ENCODE data around the gene PRKG1.
"Not testable (repeated sequence)": the region's sequence is repeated elsewhere in the genome, so short reads cannot be mapped to it uniquely, and the experiment has no call there.

Gene PRKG1

DNA sequence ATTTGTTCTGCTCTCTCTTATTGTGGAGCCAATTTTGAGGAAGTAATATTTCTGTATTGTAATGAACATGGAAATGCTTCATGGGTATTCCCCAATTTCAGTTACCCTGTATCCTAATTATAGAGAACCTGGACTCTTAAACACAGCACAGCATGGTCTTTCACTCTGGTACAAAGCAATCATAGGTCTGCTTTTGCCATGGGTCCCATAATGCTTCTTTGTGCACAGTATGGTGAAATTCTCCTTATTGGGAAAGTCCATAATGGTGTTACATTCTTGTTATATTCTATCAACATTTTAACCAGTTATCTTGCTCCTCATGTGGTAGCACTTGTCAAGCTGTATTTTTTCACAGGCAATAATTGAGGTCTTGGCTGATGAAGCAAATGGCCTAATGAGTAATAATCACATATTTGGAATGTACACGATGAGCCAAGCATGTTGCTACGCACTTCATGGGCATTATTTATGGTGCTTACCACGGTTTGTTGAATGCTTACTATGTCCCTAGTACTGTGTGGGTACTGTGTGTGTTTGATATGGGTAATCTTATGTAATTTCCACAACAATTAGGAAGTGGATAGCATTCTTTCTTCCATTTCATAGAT lies 42.9 kb downstream of the PRKG1 start:
- DNase-seq (ENCODE audit: low read depth): no peak

DNA sequence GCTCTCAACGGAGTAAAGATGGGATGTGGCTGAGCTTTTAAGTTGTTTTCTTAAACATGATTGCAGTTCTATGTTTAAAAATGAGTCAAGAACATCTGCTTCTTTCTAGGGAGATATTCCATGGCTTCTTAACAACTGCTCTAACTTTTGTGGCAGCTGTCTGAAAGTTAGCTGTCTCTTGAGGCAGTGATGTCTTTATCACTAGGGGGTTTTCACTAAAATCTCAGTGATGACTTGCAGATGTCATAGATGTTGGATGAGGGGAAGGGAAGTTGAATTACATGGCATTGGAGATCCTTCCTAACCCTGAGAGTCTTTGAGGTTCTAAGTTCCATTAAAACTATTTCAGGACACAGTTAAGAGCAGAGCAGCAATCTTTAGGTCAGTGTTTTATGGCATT lies 43.5 kb downstream of the PRKG1 start:
- DNase-seq (ENCODE audit: low read depth): no peak

DNA sequence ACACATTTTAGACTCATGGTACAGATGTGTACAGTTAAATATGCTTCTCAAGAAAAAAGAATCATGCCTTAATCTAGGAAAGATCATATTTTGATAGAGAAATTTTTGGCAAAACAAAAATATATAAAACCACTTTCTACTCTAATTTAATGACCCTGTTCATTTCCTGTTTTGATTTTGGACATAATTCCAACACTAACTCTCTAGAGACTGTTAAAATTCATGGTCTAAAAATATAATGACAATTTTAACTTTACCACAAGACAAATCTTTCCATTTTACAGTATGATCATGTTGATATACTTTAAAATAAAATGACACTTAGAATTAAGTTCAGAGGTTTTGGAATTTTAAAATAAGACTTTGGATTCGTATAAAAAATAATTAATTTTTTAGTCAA lies 45.2 kb downstream of the PRKG1 start:
- DNase-seq (ENCODE audit: low read depth): no peak

DNA sequence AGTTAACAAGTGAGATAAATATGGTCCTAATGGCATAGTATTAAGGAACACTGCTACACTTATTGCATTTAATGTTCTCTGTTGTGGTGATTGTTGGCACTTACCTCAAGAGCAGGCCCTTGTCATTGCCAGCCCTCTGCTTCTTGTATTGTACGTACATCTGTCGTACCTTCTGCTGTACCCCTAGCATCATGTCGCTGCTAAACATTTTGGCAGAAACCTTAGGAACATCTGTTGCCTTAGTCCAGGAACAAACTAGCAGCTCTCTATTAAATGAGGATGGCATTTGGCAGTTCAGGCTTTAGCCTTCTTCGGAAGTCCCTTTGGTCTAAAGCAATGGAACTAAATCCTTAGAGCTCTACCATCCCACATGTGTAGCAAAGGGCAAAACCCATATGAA lies 47.6 kb downstream of the PRKG1 start:
- no peak for DNase-seq (ENCODE audit: low read depth)

DNA sequence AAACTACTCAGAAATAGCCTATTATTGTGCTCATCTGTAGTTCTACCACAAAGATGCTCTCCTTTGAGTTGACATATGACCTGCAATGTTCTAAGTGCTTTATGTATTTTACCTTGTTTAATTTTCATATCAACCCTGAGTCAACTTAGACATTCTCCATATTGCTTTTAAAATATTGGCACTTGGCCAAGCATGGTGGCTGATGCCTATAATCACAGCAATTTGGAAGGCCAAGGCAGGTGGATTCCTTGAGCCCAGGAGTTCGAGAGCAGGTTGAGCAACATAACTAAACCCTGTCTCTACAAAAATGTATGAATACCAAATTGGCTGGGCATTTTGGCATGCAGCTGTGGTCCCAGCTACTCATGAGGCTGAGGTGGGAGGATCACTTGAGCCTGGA lies 50.6 kb downstream of the PRKG1 start:
- DNase-seq (ENCODE audit: low read depth): no peak

DNA sequence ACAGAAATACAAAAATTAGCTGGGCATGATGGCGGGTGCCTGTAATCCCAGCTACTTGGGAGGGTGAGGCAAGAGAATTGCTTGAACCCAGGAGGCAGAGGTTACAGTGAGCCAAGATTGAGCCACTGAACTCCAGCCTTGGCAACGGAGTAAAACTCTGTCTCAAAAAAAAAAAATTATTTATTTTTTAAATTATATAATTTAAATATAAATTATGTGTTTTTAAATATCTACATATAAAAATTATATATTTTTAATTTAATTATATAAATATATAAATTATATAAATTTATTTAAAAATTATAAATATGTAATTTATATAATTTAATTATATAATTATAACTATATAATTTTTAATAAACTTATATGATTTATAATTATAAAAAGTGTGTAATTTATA lies 51.2 kb downstream of the PRKG1 start:
- DNase-seq (ENCODE audit: low read depth): no peak

DNA sequence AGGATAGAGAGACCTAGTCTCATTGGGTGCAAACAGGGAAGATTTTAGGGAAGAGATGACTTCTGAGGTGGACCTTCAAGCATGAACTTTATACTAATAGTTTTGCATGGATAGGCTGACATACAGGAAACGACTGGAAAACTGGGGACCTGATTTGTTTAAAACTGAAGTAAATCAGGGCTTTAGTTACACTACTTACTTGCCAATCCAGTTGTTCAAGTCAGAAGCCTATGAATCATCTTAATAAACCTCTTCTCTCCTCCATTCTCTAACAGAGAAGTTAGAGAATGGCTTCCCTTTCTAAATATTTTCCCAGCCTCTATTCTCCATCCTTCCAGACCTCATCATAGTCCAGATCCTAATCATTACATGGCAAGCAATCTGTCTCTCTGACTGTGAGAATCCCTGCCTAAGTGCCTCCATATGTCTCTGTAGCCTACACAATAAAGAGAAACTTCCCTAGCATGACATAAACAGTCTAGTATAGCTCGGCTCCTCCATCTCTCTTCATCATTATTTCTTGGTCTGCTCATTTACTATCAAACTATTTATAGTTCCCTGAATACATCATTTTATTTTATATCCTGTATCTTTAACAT lies 55.8 kb downstream of the PRKG1 start:
- DNase-seq (ENCODE audit: low read depth): no peak

DNA sequence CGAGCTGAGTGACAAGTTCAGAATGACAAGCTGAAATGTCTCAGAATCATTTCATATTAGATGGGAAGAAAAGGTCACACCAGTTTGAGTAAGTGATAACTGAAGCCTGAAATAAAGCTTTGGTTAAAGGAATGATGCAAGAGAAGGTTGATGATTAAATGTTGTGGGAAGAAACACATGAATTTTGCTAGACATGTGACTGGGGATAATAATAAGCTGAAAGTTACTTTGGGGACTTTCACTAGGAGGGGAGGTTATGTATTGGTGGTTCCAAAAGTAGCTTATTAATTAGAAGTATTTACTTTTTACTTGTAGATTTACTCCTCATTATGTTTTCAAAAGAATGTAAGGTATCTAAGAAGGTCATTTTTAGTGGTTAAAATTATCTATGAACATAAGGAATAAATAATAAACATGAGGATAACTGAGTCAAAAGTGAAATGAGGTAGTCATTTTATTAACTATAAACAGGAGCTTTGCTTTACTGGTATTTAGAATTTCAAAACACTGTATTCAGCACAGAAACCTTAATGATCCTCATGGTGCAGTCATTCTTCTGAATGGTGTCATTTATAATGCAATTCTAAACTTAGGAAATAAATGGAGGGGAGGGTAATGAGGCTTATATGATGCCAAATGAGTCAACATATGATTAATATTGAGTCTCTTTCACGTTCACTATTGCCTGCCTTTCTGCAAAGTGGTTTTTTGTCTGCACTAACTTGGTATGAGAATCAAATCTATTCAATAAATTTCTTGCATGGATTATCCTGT lies 63.7 kb downstream of the PRKG1 start:
- peak; percentile 58 for DNase-seq (ENCODE audit: low read depth)

DNA sequence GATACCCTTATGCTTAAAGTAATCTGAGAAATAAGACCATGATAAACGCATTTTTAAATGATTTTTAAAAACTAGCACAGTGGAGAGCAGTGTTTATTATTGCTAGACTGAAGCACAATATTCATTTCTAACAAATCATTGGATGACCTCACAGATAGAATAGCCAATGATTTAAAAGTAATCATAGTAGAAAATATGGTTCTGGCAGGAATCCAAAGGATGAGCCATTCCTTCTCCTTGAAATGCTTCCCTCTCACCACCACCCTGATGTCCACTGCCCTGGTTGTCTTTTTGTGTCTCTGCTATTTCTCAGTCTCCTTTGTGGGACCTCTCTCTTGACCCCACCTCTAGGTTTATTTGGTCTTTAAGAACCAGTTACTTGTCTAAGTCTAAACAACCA lies 64.9 kb downstream of the PRKG1 start:
- no peak for DNase-seq (ENCODE audit: low read depth)

DNA sequence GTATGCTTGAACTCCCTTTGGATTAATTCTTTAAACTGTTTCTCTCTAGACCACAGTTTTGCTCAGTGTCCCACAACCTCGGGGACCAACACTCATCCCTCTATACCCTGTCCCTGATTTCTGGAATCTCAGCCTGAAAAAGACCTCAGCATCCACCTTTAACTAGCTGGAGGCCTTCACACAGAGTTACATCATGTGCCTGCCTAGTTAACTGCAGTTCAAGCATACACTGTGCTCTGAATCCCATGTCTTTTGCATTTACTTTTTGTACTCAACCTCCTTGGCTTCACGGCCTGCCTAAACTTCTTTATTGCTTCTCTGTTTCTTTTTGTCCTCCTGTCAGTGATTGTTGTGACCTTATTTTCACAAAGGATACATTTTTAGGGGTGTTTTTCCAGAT lies 66.7 kb downstream of the PRKG1 start:
- DNase-seq (ENCODE audit: low read depth): no peak

DNA sequence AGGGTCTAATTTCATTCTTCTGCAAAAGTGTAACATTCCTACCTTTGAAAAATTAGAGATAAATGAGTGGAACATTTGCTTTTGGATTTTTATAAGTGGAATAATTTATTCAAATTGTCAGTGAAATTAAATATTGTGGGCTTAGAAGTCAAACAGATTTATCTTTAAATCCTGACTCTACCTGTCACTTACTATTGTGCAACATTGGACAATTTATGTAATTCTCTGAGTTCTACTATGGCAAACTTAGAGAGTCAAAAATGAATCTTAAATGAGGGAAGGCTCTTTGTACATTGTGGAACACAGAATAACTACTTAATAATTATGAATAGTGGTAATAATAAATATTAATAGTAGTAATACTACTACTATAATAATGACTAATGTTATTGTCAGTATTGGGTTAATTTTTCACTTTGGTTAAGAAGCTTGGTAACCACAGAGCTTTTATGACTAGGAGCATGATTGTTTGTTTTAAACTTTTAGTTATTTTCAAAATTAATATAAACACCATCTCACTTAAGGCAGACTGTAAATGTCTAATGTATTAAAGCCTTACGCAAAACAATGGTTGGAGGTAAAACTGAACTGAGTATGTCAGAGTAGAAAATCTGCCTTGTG lies 70.0 kb downstream of the PRKG1 start:
- no peak for DNase-seq (ENCODE audit: low read depth)

DNA sequence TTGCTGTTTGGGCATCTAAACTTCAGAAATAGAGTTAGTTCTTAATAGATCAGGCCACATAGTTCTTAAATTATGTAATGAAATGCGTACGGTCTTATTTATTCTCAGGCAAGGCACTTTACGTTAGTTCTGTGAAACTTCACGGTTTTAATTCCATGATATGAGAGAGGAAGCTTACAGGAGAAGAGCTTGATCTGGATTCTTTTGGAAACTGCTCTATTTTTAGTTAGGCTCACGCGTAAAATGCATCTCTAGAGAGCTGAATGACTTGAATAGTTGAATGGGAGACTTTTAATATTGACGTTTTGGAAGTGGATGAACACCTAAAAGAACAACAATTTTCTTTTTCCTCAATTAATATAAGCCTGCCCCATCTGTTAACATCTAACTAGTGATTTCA lies 71.1 kb downstream of the PRKG1 start:
- DNase-seq (ENCODE audit: low read depth): no peak

DNA sequence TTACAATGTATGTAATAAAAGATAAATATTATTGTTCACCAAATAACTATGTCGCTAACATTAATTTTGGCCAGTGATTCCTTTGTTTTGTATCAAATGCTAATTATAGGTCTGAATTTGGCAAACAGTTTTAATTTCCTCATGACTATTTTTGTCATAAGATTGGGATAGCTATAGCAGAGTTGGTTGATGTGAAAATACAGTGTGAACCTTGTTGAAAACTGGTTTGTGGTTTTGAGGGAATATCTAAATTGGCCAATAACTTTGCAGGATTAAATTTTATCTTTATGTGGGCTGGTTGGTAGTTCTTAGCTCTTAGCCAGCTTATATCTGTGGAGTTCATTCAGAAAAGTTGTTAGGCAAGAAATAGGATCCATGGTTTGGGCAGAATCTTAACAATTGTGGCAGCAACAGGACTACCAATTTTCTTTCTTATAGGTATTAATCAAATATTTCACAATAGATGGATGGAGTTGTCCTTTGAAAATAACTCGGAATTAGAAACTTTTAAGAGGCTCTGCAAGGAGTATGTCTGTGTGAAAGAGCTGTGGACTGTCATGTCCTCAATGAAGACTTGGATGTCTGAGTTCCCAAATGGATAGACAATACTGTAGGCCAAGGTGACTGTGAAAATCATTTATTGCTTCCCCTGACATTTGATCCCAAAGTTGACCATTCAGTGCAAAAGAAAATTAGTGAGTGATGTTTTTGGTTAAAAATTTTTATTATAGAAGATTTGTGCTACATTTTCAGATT lies 73.5 kb downstream of the PRKG1 start:
- no peak for DNase-seq (ENCODE audit: low read depth)

DNA sequence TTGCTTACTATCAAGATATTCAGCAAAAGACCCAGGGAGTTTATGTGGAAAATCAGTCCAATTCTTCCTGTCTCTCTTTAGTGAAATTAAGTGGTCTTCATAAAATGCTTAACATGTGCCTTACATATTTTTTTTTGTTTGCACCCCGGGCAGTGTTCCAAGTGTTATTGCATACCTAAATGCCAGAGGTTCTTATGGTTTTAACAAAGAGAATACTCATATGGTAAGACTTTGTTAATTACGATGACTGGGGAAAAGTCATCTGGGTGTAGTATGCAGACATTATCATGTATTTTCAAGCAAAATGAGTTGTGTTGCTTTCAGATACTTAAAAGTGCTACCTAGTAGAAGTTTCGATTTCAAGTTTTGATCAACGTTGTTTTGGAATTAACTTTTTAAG lies 82.6 kb downstream of the PRKG1 start:
- DNase-seq (ENCODE audit: low read depth): peak; percentile 69

DNA sequence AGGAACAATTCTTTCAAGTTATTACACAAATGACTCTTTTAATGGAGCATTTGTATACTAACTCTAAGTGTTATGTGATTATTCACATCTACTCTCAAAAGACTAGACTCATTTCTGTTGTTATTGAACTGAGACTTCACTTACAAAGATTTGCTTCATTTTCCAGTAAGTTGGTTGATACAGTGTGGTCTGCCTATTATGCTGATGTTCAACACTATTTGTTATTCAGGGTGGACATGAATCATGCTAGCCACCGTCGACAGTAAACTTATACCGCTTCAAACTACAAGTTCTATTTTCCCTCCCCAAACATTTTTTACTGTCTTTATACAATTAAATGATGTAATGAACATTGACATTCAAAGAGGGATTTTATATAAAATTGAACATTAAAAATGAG lies 84.5 kb downstream of the PRKG1 start:
- DNase-seq (ENCODE audit: low read depth): no peak

DNA sequence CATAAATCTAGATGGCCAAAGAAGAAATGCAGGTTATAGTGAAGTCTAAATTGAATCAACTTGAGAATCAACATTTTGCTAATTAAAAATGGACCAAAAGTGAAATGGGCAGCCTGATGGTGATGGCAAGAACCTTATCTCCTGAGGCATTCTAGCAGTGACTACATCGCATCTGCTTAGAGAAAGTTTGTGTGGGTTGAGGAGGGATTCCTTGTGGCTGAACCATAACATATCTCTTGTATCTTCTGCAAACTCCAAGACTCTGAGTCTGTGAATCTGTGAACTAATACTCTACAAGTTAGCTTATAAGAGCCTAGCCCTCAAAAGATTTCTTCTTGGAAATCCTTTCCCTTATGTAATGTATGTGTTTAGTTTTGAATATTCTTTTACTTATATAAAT lies 85.6 kb downstream of the PRKG1 start:
- DNase-seq (ENCODE audit: low read depth): no peak

DNA sequence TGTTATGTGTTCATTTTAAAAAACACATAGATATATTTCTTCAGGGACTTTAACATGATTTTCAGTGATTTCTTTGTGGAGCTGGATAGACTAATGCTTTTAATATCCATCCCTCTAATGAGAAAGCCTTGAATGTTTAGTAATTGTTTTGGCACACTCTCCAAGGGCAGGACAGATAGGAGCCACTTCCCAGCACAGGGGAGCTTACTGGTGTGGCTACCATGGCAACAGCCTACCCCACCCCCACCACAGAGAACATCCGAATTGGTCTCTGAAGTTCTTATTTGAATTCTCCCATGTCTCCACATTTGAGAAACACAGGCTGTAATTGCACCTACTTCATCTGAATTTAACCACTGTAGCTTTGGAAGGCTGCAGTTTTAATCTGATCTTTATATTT lies 87.7 kb downstream of the PRKG1 start:
- no peak for DNase-seq (ENCODE audit: low read depth)

DNA sequence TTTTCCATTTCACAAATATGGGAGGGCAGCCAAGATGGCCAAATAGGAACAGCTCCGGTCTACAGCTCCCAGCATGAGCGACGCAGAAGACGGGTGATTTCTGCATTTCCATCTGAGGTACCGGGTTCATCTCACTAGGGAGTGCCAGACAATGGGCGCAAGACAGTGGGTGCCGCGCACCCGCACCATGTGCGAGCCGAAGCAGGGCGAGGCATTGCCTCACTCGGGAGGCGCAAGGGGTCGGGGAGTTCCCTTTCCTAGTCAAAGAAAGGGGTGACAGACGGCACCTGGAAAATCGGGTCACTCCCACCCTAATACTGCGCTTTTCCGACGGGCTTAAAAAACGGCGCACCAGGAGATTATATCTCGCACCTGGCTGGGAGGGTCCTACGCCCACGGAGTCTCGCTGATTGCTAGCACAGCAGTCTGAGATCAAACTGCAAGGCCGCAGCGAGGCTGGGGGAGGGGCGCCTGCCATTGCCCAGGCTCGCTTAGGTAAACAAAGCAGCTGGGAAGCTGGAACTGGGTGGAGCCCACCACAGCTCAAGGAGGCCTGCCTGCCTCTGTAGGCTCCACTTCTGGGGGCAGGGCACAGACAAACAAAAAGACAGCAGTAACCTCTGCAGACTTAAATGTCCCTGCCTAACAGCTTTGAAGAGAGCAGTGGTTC lies 89.2 kb downstream of the PRKG1 start:
- not testable (repeated sequence) for DNase-seq (ENCODE audit: low read depth)

DNA sequence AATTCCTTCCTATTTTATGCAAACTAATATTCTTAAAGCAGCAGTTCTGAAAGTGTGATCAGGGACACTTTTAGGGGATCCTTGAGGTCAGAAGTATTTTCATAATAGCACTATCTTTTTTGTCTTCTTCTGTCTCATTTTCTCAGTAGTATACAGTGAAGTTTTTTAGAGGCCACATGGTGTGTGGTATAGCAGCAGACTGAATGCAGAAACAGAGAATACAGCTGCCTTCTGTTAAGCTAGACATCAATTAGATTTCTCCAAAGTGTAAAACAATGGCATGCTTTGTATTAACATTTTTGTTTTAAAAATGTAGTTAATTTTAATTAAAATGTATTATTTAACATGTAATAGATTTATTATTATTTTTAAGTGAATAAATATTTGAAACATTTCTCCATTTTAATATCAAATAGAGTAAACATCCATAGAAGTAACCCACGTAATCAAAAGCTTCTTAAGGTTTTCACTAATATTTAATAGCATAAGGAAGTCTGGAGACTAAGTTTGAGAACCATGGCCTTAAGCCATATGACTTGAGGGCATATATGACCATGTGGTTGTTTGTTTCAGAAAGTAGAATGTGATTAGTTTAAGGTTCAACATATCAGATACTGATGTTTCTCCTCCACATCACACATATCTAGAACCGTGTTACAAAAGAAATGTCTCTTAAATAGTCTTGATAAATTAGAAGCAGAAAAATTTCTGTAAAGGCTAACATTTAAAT lies 94.0 kb downstream of the PRKG1 start:
- DNase-seq (ENCODE audit: low read depth): no peak

DNA sequence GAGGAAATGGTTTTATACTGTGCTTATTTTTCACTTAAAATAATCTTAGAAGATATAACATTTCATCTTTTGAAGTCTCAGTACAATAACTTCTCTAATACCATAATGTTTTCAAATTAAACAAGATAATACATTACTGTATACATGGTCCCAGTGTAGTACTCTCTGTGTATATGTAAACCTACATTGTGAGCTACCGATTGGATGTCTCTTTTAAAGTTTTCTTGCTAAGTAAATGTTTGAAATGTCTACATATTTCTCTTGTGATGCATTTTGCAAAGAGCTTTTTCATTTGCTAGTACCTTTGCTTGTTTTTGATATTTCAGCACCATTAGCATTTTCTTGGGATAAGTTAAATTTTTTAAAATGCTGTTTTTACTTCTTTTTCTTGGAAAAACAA lies 94.8 kb downstream of the PRKG1 start:
- no peak for DNase-seq (ENCODE audit: low read depth)
